GM12801 (cell line): ENCODE measurements around the gene MYRIP.

Experiments
- CTCF ChIP-seq: IDR thresholded peaks from one replicate; pipeline ENCODE4 v1.5.1; 2011; ENCODE audit warnings: control low read depth; ENCODE audit not compliant: insufficient read length; ENCODE audit errors: extremely low read depth

MYRIP gene

GRCh38 chr3:40189118-40189517, 379.7 kb downstream of the MYRIP start:
- no peak for TF ChIP-seq CTCF

GRCh38 chr3:40190056-40190455, 380.6 kb downstream of the MYRIP start:
- no peak for TF ChIP-seq CTCF

- no peak for TF ChIP-seq CTCF
Measured at GRCh38 chr3:40191251-40191650, 381.8 kb downstream of the MYRIP start.

GRCh38 chr3:40191850-40192448, 382.5 kb downstream of the MYRIP start:
- TF ChIP-seq CTCF, result no peak

- TF ChIP-seq CTCF, result no peak
Measured at GRCh38 chr3:40192628-40193027, 383.2 kb downstream of the MYRIP start.

- TF ChIP-seq CTCF, result no peak
Measured at GRCh38 chr3:40196966-40197365, 387.6 kb downstream of the MYRIP start.

- TF ChIP-seq CTCF, result no peak
Measured at GRCh38 chr3:40200692-40201316, 391.4 kb downstream of the MYRIP start.
